Activated naive CD4-positive, alpha-beta T cell treated with anti-CD3 and anti-CD28 coated beads, Interleukin-2, amount 10 ng/mL, durations not matched to agents 7 days and 5 days (primary cell): ENCODE measurements around the gene AMPH.

ENCODE experiments used
- CTCF ChIA-PET: fragments of 350-600 bp; sonication (Branson Sonifier 250); formaldehyde crosslinking; loops from one replicate; lab custom pipeline; 2021; ENCODE audit warnings: antibody characterized with exemption; lab: Charles Lee
- DNase-seq: peaks from one replicate; pipeline ENCODE4 v3.0.0-alpha.2; 2020
- H3K27ac Mint-ChIP-seq: one replicate; pipeline ENCODE4 v1.8.0; 2021; ENCODE audit warnings: mild to moderate bottlenecking, moderate library complexity, mixed read lengths
- H3K27me3 Mint-ChIP-seq: one replicate; pipeline ENCODE4 v1.8.0; 2021; ENCODE audit warnings: mild to moderate bottlenecking, mixed read lengths
- H3K36me3 Mint-ChIP-seq: one replicate; pipeline ENCODE4 v1.8.0; 2021; ENCODE audit warnings: mixed read lengths
- H3K4me1 Mint-ChIP-seq: one replicate; pipeline ENCODE4 v1.8.0; 2021; ENCODE audit warnings: mixed read lengths
- H3K4me3 Mint-ChIP-seq: one replicate; pipeline ENCODE4 v1.8.0; 2021; ENCODE audit warnings: mild to moderate bottlenecking, moderate library complexity, mixed read lengths
- H3K9me3 Mint-ChIP-seq: one replicate; pipeline ENCODE4 v1.8.0; 2021; ENCODE audit warnings: mixed read lengths

The AMPH gene

GRCh38 chr7:38630720-38631673, at the start of gene AMPH:
AMPH (minus strand) TSS chr7:38631373; CDS start chr7:38631351, 22 bp downstream.
- no peaks in the 10 kb centered on the region for H3K36me3 Mint-ChIP-seq
- peak within 1 kb of the TSS; percentile 43 for H3K4me3 Mint-ChIP-seq
- H3K9me3 Mint-ChIP-seq: no peaks in the 10 kb centered on the region
- peaks cover 8% of the 10 kb centered on the region for H3K4me1 Mint-ChIP-seq
- DNase-seq: peak; percentile 23
- no peak within 1 kb of the TSS for H3K27ac Mint-ChIP-seq
- CTCF ChIA-PET: interaction anchor here (1.7 to 2.4 kb wide), 2 partner anchors 29 to 232 kb away, joined by 6 to 12 read pairs; no protein-coding TSS in a partner anchor
- peaks cover 57% of the 10 kb centered on the region for H3K27me3 Mint-ChIP-seq

- H3K27ac Mint-ChIP-seq: no peak overlapping the region
- no peaks in the 10 kb centered on the region for H3K36me3 Mint-ChIP-seq
- DNase-seq: no peak
- H3K4me3 Mint-ChIP-seq: no peak overlapping the region
- no peaks in the 10 kb centered on the region for H3K9me3 Mint-ChIP-seq
- H3K4me1 Mint-ChIP-seq: no peaks in the 10 kb centered on the region
- H3K27me3 Mint-ChIP-seq: no peaks in the 10 kb centered on the region
- CTCF ChIA-PET: no interaction called here
Observed at GRCh38 chr7:38679419-38679818, 48.2 kb upstream of the AMPH start.

- Mint-ChIP-seq H3K4me1 (no peaks in the 10 kb centered on the region), H3K36me3 (no peaks in the 10 kb centered on the region), H3K27me3 (no peaks in the 10 kb centered on the region), H3K4me3 (no peak overlapping the region), H3K27ac (no peak overlapping the region), H3K9me3 (no peaks in the 10 kb centered on the region)
- CTCF ChIA-PET: interaction anchor here (0.5 kb wide), 1 partner anchor 13 kb away, joined by 3 read pairs; no protein-coding TSS in a partner anchor
- no peak for DNase-seq
Observed at GRCh38 chr7:38678698-38679054, 47.5 kb upstream of the AMPH start.

GRCh38 chr7:38677981-38678697, 47.0 kb upstream of the AMPH start:
- H3K4me3 Mint-ChIP-seq: no peak overlapping the region
- H3K9me3 Mint-ChIP-seq: no peaks in the 10 kb centered on the region
- H3K4me1 Mint-ChIP-seq: no peaks in the 10 kb centered on the region
- H3K27me3 Mint-ChIP-seq: no peaks in the 10 kb centered on the region
- no peaks in the 10 kb centered on the region for H3K36me3 Mint-ChIP-seq
- CTCF ChIA-PET: interaction anchor here (0.5 kb wide), 1 partner anchor 13 kb away, joined by 3 read pairs; no protein-coding TSS in a partner anchor
- no peak for DNase-seq
- no peak overlapping the region for H3K27ac Mint-ChIP-seq

GRCh38 chr7:38675494-38676106, 44.4 kb upstream of the AMPH start:
- no peaks in the 10 kb centered on the region for H3K36me3 Mint-ChIP-seq
- peaks cover 4% of the 10 kb centered on the region for H3K27me3 Mint-ChIP-seq
- no peaks in the 10 kb centered on the region for H3K9me3 Mint-ChIP-seq
- CTCF ChIA-PET: no interaction called here
- DNase-seq: no peak
- no peak overlapping the region for H3K27ac Mint-ChIP-seq
- H3K4me1 Mint-ChIP-seq: no peaks in the 10 kb centered on the region
- no peak overlapping the region for H3K4me3 Mint-ChIP-seq

- DNase-seq: no peak
- no peak overlapping the region for H3K4me3 Mint-ChIP-seq
- H3K27me3 Mint-ChIP-seq: peaks cover 4% of the 10 kb centered on the region
- no peaks in the 10 kb centered on the region for H3K9me3 Mint-ChIP-seq
- H3K27ac Mint-ChIP-seq: no peak overlapping the region
- H3K4me1 Mint-ChIP-seq: no peaks in the 10 kb centered on the region
- H3K36me3 Mint-ChIP-seq: no peaks in the 10 kb centered on the region
- CTCF ChIA-PET: no interaction called here
Observed at GRCh38 chr7:38674513-38674912, 43.3 kb upstream of the AMPH start.

- Mint-ChIP-seq H3K4me1 (no peaks in the 10 kb centered on the region), H3K4me3 (no peak overlapping the region), H3K27ac (no peak overlapping the region), H3K27me3 (peaks cover 4% of the 10 kb centered on the region), H3K9me3 (no peaks in the 10 kb centered on the region), H3K36me3 (no peaks in the 10 kb centered on the region)
- DNase-seq: no peak
- CTCF ChIA-PET: no interaction called here
Observed at GRCh38 chr7:38673795-38674194, 42.6 kb upstream of the AMPH start.

- H3K4me1 Mint-ChIP-seq: no peaks in the 10 kb centered on the region
- DNase-seq: no peak
- no peaks in the 10 kb centered on the region for H3K36me3 Mint-ChIP-seq
- peaks cover 4% of the 10 kb centered on the region for H3K27me3 Mint-ChIP-seq
- no peak overlapping the region for H3K4me3 Mint-ChIP-seq
- CTCF ChIA-PET: no interaction called here
- no peaks in the 10 kb centered on the region for H3K9me3 Mint-ChIP-seq
- no peak overlapping the region for H3K27ac Mint-ChIP-seq
Observed at GRCh38 chr7:38671911-38672905, 41.0 kb upstream of the AMPH start.

- no peak overlapping the region for H3K4me3 Mint-ChIP-seq
Observed at GRCh38 chr7:38669965-38670520, 38.9 kb upstream of the AMPH start.

GRCh38 chr7:38664972-38665371, 33.8 kb upstream of the AMPH start:
- CTCF ChIA-PET: interaction anchor here (0.7 to 0.8 kb wide), 2 partner anchors 14 to 266 kb away, joined by 3 read pairs; no protein-coding TSS in a partner anchor
- no peak overlapping the region for H3K4me3 Mint-ChIP-seq

More at GRCh38 chr7:38669965-38670520, 38.9 kb upstream of the AMPH start:
- H3K9me3 Mint-ChIP-seq: no peaks in the 10 kb centered on the region
- CTCF ChIA-PET: interaction anchor here (0.5 to 0.8 kb wide), 2 partner anchors 10 to 263 kb away, joined by 3 read pairs; no protein-coding TSS in a partner anchor
- H3K27ac Mint-ChIP-seq: no peak overlapping the region
- H3K36me3 Mint-ChIP-seq: no peaks in the 10 kb centered on the region
- H3K27me3 Mint-ChIP-seq: peaks cover 4% of the 10 kb centered on the region
- no peaks in the 10 kb centered on the region for H3K4me1 Mint-ChIP-seq
- DNase-seq: no peak

GRCh38 chr7:38660427-38661099, 29.4 kb upstream of the AMPH start:
- H3K4me3 Mint-ChIP-seq: no peak overlapping the region
- no peak overlapping the region for H3K27ac Mint-ChIP-seq
- H3K4me1 Mint-ChIP-seq: no peaks in the 10 kb centered on the region
- H3K36me3 Mint-ChIP-seq: no peaks in the 10 kb centered on the region
- CTCF ChIA-PET: interaction anchor here (0.6 to 3.6 kb wide), 17 partner anchors 9 to 557 kb away, joined by 3 to 31 read pairs (median 3); partner anchors contain the start of gene AMPH
- DNase-seq: peak; percentile 38
- H3K27me3 Mint-ChIP-seq: peaks cover 14% of the 10 kb centered on the region
- H3K9me3 Mint-ChIP-seq: no peaks in the 10 kb centered on the region

More at GRCh38 chr7:38664972-38665371, 33.8 kb upstream of the AMPH start:
- Mint-ChIP-seq H3K9me3 (no peaks in the 10 kb centered on the region), H3K4me1 (no peaks in the 10 kb centered on the region), H3K27me3 (peaks cover 8% of the 10 kb centered on the region), H3K27ac (no peak overlapping the region), H3K36me3 (no peaks in the 10 kb centered on the region)
- no peak for DNase-seq

- Mint-ChIP-seq H3K9me3 (no peaks in the 10 kb centered on the region), H3K4me1 (no peaks in the 10 kb centered on the region), H3K27me3 (peaks cover 17% of the 10 kb centered on the region), H3K27ac (no peak overlapping the region), H3K36me3 (no peaks in the 10 kb centered on the region), H3K4me3 (no peak overlapping the region)
- DNase-seq: no peak
- CTCF ChIA-PET: interaction anchor here (0.6 to 3.6 kb wide), 17 partner anchors 10 to 556 kb away, joined by 3 to 31 read pairs (median 3); partner anchors contain the start of gene AMPH
Observed at GRCh38 chr7:38659931-38660330, 28.8 kb upstream of the AMPH start.
